ENCODE results near the gene NEK11. TPM values are rescaled to one million over a fixed set of nuclear protein-coding genes. Genes with fewer than 3 reads are reported as not detected.

NEK11 gene
- total and polyA plus RNA-seq, 2 experiments from 2014 or later = 1.7 to 2.0 TPM

- H3K27ac ChIP-seq = no peak overlapping the region
- H3K4me3 ChIP-seq = no peak overlapping the region
Observed at GRCh38 chr3:131140891-131141290, 114.2 kb downstream of the NEK11 start.

GRCh38 chr3:131141770-131142169, 115.1 kb downstream of the NEK11 start:
- no peak for TF ChIP-seq CTCF (IDR thresholded peaks at IDR 0.05; ENCODE audit: low read depth, low read length)
- Histone ChIP-seq H3K4me1 (ENCODE audit: low read depth) (no peaks in the 10 kb centered on the region), H3K4me3 (no peak overlapping the region), H3K9me3 (ENCODE audit: low read depth) (no peaks in the 10 kb centered on the region), H3K27me3 (no peaks in the 10 kb centered on the region), H3K27ac (no peak overlapping the region), H3K36me3 (no peaks in the 10 kb centered on the region)
- DNase-seq (ENCODE audit: low read depth in 1 of 2, low spot score in 1 of 2) = no peak

More at GRCh38 chr3:131140891-131141290, 114.2 kb downstream of the NEK11 start:
- H3K36me3 ChIP-seq = no peaks in the 10 kb centered on the region
- H3K9me3 ChIP-seq (ENCODE audit: low read depth) = no peaks in the 10 kb centered on the region
- no peaks in the 10 kb centered on the region for H3K27me3 ChIP-seq
- no peak for TF ChIP-seq CTCF (IDR thresholded peaks at IDR 0.05; ENCODE audit: low read depth, low read length)
- DNase-seq (ENCODE audit: low read depth in 1 of 2, low spot score in 1 of 2) = no peak
- no peaks in the 10 kb centered on the region for H3K4me1 ChIP-seq (ENCODE audit: low read depth)

GRCh38 chr3:131142580-131142979, 115.9 kb downstream of the NEK11 start:
- peak; percentile 26 for TF ChIP-seq CTCF (IDR thresholded peaks at IDR 0.05; ENCODE audit: low read depth, low read length)
- no peaks in the 10 kb centered on the region for H3K27me3 ChIP-seq

GRCh38 chr3:131143802-131144201, 117.1 kb downstream of the NEK11 start:
- Histone ChIP-seq H3K4me3 (no peak overlapping the region), H3K4me1 (ENCODE audit: low read depth) (no peaks in the 10 kb centered on the region), H3K9me3 (ENCODE audit: low read depth) (no peaks in the 10 kb centered on the region), H3K36me3 (no peaks in the 10 kb centered on the region), H3K27ac (no peak overlapping the region), H3K27me3 (no peaks in the 10 kb centered on the region)
- TF ChIP-seq CTCF (IDR thresholded peaks at IDR 0.05; ENCODE audit: low read depth, low read length) = no peak
- no peak for DNase-seq (ENCODE audit: low read depth in 1 of 2, low spot score in 1 of 2)

More at GRCh38 chr3:131142580-131142979, 115.9 kb downstream of the NEK11 start:
- Histone ChIP-seq H3K36me3 (no peaks in the 10 kb centered on the region), H3K4me3 (no peak overlapping the region), H3K4me1 (ENCODE audit: low read depth) (no peaks in the 10 kb centered on the region), H3K27ac (no peak overlapping the region), H3K9me3 (ENCODE audit: low read depth) (no peaks in the 10 kb centered on the region)
- DNase-seq (ENCODE audit: low read depth in 1 of 2, low spot score in 1 of 2) = peak in 1 of 2 donors; percentile 25

- H3K4me3 ChIP-seq = no peak overlapping the region
- DNase-seq (ENCODE audit: low read depth in 1 of 2, low spot score in 1 of 2) = peak in 1 of 2 donors; percentile 34
- no peak overlapping the region for H3K27ac ChIP-seq
- no peaks in the 10 kb centered on the region for H3K4me1 ChIP-seq (ENCODE audit: low read depth)
- H3K27me3 ChIP-seq = no peaks in the 10 kb centered on the region
- H3K36me3 ChIP-seq = no peaks in the 10 kb centered on the region
- TF ChIP-seq CTCF (IDR thresholded peaks at IDR 0.05; ENCODE audit: low read depth, low read length) = no peak
- H3K9me3 ChIP-seq (ENCODE audit: low read depth) = no peaks in the 10 kb centered on the region
Observed at GRCh38 chr3:131147534-131147933, 120.9 kb downstream of the NEK11 start.

GRCh38 chr3:131158434-131158833, 131.8 kb downstream of the NEK11 start:
- no peaks in the 10 kb centered on the region for H3K27me3 ChIP-seq
- H3K27ac ChIP-seq = no peak overlapping the region
- no peak for DNase-seq (ENCODE audit: low read depth in 1 of 2, low spot score in 1 of 2)
- H3K36me3 ChIP-seq = no peaks in the 10 kb centered on the region
- no peak overlapping the region for H3K4me3 ChIP-seq
- H3K4me1 ChIP-seq (ENCODE audit: low read depth) = no peaks in the 10 kb centered on the region
- TF ChIP-seq CTCF (IDR thresholded peaks at IDR 0.05; ENCODE audit: low read depth, low read length) = no peak
- no peaks in the 10 kb centered on the region for H3K9me3 ChIP-seq (ENCODE audit: low read depth)
